Measurements from ENCODE around the gene C1orf174.

The C1orf174 gene

DNA sequence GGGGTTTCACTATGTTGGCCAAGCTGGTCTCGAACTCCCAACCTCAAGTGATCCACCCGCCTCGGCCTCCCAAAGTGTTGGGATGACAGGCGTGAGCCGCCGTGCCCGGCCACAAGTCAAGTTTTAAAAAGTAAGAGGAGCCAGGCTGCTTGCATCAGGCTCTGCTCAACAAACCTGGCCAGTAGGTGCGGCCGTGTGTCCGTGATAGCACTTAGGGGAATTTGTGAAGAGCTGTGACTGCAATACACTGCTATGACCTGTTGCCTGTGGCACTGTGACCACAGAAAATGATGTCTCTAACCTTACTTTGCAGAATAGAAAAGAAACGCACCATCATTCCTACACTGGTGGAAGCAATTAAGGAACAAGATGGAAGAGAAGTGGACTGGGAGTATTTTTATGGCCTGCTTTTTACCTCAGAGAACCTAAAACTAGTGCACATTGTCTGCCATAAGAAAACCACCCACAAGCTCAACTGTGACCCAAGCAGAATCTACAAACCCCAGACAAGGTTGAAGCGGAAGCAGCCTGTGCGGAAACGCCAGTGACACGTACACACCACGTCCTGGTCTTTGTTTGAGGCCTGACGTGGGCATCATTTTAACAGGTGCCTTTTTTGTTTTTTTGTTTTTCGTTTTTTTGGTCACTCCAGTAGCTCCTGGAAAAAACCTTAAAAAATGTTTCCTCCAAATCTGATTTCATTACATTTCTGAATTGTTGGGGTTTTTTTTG lies 16.7 kb downstream of the C1orf174 start:
- DNase-seq (ENCODE audit: low read depth, low spot score) = peak; percentile 94
- H3K4me3 ChIP-seq (ENCODE audit: low read length) = peak overlapping the region; percentile 4; the same call in 1 of the 2 replicates

DNA sequence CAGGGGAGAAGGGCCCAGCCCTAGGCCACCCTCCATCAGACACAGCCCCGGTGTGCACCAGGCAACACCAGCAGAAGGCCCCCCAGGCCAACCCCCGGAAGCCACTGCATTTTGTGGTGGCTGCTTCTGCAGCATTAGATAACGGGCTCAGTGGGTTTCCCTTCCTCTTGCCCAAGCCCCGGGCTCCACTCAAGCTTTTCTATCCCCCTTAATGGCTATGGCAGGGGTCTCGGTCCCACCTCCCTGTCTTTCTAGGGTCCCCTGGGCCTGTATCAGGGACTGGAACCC lies 18.9 kb downstream of the C1orf174 start:
- peak; percentile 87 for DNase-seq (ENCODE audit: low read depth, low spot score)
- H3K4me3 ChIP-seq (ENCODE audit: low read length) = peak overlapping the region; percentile 16

GRCh38 chr1:3880429-3881192 lies 19.5 kb downstream of the C1orf174 start:
- peak overlapping the region; percentile 16; the same call in 1 of the 2 replicates for H3K4me3 ChIP-seq (ENCODE audit: low read length)
- DNase-seq (ENCODE audit: low read depth, low spot score) = no peak

DNA sequence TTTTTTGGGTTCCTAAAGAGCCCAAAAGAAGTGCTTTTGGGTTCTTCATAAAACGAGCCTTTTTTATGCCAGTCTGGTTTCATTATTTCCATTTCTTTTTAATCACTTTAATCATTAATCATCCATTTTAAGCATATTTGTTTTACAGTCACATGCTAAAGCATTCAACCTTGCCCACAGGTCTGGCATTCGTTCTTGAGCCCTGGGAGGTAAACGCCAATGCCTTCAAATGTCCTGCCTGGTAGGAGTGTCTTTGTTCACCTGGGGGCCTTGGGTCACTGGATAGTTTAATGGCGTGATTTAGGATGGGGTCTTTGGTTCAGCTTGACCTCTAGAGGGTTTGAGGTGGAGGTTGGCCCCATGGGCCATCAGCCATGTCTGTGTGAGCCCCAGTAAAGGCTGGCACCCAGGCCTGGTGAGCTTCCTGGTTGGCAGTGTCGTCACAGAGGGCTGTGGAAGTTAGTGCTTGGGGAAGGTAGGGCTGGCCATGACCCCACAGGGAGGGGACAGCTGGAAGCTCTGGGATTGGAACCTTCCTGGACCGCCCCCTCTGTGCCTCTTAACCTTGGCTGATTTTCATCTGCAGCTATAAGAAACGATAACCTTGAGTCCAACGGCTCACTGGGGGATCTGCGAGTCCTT lies 20.2 kb downstream of the C1orf174 start:
- H3K4me3 ChIP-seq (ENCODE audit: low read length) = no peak overlapping the region
- no peak for DNase-seq (ENCODE audit: low read depth, low spot score)

DNA sequence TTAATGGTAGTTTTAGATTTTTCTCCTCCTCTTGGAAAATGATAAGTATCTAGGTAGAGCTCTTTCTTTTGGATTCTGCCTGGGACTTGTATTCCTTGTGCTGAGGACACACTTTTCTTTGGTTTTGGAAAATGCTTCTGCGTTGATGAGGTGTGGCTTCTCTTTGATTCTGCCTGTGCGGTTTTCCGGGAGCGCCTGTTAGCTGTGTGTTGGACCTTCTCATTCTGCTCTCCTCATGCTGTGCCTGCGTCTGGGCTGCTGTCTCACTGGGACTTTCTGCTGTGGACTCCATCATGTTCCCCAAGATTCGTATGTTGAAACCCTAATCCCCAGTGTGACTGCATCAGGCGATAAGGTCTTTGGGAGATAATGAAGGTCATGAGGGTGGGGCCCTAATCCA lies 21.0 kb downstream of the C1orf174 start:
- no peak overlapping the region for H3K4me3 ChIP-seq (ENCODE audit: low read length)
- DNase-seq (ENCODE audit: low read depth, low spot score) = no peak

GRCh38 chr1:3876716-3877115 lies 23.4 kb downstream of the C1orf174 start:
- no peak for DNase-seq (ENCODE audit: low read depth, low spot score)
- no peak overlapping the region for H3K4me3 ChIP-seq (ENCODE audit: low read length)

GRCh38 chr1:3874736-3875135 lies 25.3 kb downstream of the C1orf174 start:
- DNase-seq (ENCODE audit: low read depth, low spot score) = no peak
- H3K4me3 ChIP-seq (ENCODE audit: low read length) = no peak overlapping the region

- DNase-seq (ENCODE audit: low read depth, low spot score) = no peak
- no peak overlapping the region for H3K4me3 ChIP-seq (ENCODE audit: low read length)
These were observed 27.5 kb downstream of the C1orf174 start for GRCh38 chr1:3872546-3872945.

- no peak for DNase-seq (ENCODE audit: low read depth, low spot score)
- no peak overlapping the region for H3K4me3 ChIP-seq (ENCODE audit: low read length)
These were observed 28.6 kb downstream of the C1orf174 start for GRCh38 chr1:3871451-3871805.

DNA sequence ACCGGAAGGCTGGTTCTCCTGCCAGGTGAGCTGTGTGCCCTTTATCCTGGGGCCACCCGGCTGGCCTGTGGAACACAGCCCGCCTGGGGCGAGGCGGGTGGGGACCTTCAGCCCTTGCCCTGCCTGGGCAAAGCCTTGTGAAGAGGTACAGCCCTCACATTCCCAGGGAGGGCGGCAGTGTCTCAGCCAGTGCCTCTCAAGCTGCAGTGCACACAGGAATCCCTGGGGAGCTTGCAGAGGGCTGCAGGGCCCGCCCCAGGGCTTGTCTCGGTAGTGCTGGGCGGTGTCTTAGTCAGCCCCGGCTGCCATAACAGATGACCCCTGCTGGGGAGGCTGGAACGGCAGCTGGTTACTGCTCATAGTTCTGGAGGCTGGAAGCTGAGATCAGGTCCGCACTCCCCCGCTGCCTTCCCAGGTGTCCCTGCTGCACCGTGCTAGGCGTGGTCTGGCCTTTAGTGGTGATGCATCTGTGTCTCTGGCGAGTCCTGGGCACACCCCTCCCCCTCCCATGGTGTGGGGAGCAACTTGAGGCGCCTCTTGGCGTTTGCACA lies 30.2 kb downstream of the C1orf174 start:
- H3K4me3 ChIP-seq (ENCODE audit: low read length) = no peak overlapping the region
- no peak for DNase-seq (ENCODE audit: low read depth, low spot score)

- no peak for DNase-seq (ENCODE audit: low read depth, low spot score)
- H3K4me3 ChIP-seq (ENCODE audit: low read length) = no peak overlapping the region
These were observed 31.5 kb downstream of the C1orf174 start for GRCh38 chr1:3868464-3869006.

DNA sequence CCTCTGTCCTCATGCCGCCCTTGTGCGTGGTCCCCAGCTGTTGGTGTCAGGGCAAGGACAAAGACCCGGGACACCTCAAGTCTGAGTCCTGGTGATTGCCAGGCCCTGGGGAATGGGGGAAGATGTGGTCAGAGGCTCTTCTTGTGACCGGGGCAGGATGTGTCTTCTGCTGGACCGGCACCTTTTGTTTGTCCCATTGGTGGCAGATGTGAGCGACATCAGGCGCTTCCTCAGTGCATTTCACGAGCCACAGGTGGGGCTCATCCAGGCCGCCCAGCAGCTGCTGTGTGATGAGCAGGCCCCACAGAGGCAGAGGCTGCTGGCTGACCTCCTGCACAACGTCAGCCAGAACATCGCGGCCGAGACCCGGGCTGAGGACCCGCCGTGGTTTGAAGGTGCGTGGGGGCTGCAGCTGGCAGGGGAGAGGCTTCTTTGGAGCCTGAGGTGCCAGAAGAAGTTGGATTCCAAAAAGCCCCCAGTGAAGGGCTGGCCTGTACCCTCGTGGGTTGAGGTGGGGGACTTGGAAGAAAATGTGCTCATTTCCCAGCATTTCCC lies 34.4 kb downstream of the C1orf174 start:
- H3K4me3 ChIP-seq (ENCODE audit: low read length) = no peak overlapping the region
- no peak for DNase-seq (ENCODE audit: low read depth, low spot score)

GRCh38 chr1:3864884-3865283 lies 35.2 kb downstream of the C1orf174 start:
- no peak for DNase-seq (ENCODE audit: low read depth, low spot score)
- no peak overlapping the region for H3K4me3 ChIP-seq (ENCODE audit: low read length)

DNA sequence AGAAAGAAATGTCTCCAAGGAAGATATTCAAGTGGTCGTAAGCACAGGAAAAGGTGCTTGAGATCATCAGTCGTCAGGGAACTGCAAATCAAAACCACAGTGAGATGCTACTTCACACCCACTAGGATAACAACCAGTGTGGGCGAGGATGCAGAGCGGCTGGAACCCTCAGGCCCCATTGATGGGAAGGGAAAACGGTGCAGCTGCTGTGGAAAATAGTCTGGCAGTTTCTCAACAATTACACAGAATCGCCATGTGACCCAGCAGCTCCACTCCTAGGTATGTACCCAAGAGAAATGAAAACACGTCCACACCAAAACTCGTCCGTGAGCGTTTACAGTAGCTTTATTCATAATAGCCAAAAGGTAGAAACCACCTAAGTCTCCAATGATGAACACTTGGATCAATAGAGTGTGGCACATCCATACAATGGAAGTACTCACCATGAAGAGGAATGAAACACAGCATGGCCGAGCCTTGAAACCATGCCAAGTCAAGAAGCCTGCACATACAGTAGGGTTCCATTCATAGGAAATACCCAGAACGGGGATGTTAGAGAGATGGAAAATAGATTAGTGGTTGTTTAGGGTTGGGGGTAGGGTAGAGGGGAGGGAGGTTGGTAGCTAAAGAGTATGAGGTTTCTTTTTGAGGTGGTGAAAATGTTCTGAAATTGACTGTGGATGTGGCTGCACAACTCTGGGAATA lies 36.7 kb downstream of the C1orf174 start:
- no peak for DNase-seq (ENCODE audit: low read depth, low spot score)
- no peak overlapping the region for H3K4me3 ChIP-seq (ENCODE audit: low read length)

DNA sequence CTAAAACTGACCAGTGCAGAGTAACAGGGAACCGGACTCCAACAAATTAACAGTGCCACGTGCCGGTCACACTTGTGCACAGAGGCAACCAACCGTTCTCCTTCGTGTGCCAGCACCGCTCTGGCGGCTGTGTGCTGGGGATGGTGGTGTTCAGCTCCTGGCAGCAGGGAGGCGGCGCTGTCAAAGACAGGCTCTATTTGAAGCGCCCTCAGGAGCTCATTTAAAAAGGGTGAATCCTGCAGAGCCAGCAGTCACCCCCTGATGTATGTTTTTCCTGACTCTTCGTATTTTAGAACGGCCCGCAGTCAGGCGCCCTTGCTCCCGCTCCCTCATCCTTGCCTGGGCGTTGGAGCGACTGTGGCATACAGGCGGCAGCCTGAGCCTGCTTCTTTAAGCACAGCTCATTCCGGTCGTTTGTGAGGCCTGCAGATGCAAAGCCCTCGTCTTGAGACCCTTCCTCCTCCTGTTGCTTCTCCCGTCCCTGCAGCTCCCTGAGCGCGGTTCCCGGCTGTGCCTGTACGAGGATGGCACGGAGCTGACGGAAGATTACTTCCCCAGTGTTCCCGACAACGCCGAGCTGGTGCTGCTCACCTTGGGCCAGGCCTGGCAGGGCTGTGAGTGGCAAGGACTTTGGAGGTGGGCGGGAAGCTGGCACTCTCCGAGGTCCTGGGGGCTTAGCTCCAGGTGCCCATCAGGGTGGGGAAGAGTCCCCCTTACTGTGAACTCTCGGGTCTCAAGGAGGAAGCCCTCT lies 41.7 kb downstream of the C1orf174 start:
- peak; percentile 42 for DNase-seq (ENCODE audit: low read depth, low spot score)

DNA sequence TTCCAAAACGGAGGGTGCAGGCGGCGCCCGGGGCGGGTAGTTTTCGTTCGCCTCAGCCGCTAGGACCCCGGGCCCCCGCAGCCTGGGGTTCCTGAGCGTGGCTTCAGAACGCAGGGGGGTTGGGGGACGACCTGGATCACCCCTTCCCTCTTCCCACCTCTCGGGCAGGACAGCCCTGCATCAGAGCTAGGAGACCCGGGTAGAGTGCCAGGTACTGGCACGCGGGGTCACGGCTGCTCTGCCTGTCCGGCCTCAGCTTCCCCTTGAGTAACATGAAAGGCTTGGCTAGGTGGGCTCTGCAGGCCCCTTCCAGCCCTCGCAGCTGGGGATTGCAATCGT lies 42.3 kb downstream of the C1orf174 start:
- H3K4me3 ChIP-seq (ENCODE audit: low read length) = peak overlapping the region; percentile 84
- DNase-seq (ENCODE audit: low read depth, low spot score) = no peak

More for the DNA sequence above, 41.7 kb downstream of the C1orf174 start:
- H3K4me3 ChIP-seq (ENCODE audit: low read length) = peak overlapping the region; percentile 84

GRCh38 chr1:3856923-3857790 lies 42.9 kb downstream of the C1orf174 start, which contains the start of the genes CEP104 and DFFB:
CEP104 (minus strand) TSS chr1:3857211; CDS start chr1:3852407, 4,804 bp downstream.
DFFB (plus strand) TSS chr1:3857476; CDS start chr1:3857604, 128 bp downstream.
- peak within 1 kb of the TSS; percentile 84 for H3K4me3 ChIP-seq (ENCODE audit: low read length)
- DNase-seq (ENCODE audit: low read depth, low spot score) = peak; percentile 98

Data from Jurkat, Clone E6-1 (cell line).